Umbilical cord (tissue), 2 donors: ENCODE measurements around the gene SAMD8. TPM values are rescaled to one million over a fixed set of nuclear protein-coding genes. Genes with fewer than 3 reads are reported as not detected.
"Not testable (repeated sequence)": the region's sequence is repeated elsewhere in the genome, so short reads cannot be mapped to it uniquely, and the experiment has no call there.

Source experiments
- DNase-seq: peaks from one replicate; pipeline ENCODE4 v3.0.0-alpha.2; 2015; ENCODE audit warnings: low spot score
- total RNA-seq: library from RNA; depleted of rRNA; stranded (reverse); fragments of >200 nt; gene quantifications from one replicate; pipeline ENCODE4 v1.2.3, GENCODE V29; 2014; ENCODE audit warnings: low replicate concordance; ENCODE audit not compliant: insufficient read depth

SAMD8 gene
- total RNA-seq, 1 donor from 2014 or later = 39.5 TPM

DNA sequence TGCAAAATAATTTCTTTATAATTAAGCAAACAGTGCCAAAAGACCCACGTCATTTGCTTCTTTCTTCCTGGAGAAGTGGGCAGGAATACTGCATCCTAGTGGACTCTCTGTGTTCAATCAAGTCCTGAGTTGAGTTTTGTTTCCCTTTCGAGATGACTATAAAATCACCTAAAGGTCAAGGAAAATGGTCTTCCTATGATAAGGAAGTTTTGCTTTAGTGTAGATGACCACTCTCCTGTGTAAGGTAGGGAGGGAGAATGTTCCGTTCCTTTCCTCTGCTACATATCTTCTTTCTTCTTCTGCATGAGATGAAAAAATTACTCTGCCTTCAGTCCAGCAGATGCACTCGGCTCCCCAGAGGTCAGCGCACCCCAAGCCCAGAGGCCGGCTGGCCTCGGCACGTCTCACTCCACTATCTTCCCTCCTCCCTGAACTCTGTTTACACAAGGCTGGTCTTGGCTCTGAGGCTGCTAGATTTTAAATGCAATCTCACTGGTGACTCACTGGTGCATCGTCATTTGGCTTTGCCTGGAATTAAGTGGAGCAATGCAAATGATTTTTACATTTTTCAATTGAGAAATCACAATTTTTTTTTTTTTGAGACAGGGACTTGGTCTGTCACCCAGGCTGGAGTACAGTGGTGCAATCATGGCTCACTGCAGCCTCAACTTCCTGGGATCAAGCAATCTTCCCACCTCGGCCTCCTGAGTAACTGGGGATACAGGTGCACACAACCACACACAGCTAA is 80.5 kb downstream of the SAMD8 start:
- peak; percentile 88 for DNase-seq

DNA sequence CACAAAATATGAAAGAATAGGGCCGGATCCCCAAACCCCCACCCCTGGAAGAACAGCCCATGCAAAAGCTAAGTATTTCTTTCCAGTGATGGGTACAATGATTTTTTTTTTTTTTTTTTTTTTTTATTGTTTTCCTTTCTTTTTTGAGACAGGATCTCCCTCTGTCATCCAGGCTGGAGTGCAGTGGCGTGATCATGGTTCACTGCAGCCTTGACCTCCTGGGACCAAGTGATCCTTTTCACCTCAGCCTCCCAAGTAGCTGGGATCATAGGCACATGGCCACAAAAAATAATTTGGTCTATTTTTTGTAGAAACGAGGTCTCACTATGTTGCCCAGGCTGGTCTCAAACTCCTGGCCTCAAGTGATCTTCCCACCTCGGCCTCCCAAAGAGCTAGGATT is 83.2 kb downstream of the SAMD8 start:
- DNase-seq = not testable (repeated sequence)

DNA sequence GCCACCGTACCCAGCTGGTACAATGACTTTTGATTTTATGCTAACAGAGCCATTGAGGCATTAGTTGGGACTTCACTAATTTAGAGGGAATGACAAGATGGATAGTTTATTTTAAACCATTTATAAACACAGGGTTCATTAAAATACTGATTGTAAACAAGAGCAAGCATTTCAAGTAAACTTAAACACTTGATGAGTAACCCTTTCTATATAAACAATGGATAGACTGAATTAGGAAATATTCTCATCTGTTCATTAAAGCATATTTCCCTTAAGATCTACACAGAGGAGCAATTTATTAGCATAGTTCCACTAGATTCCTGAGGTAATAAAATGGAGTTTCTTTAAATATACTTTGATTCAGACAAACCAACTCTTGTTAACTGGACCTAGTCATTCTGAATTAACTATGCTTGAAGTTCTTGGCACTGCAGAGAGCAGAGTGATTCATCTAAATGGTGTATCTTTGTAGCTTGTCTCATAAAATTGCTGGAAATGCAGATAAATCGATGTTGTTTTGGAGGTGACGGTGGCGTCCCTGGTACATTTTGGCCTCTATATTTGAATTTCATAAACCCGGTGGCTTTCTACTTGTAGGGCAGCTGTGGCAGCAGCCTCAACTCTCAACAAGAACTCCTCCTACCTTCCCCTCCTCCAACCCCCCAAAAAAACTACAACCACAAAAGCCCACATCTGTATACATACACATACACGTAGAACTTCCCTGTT is 83.7 kb downstream of the SAMD8 start:
- peak; percentile 57 for DNase-seq

DNA sequence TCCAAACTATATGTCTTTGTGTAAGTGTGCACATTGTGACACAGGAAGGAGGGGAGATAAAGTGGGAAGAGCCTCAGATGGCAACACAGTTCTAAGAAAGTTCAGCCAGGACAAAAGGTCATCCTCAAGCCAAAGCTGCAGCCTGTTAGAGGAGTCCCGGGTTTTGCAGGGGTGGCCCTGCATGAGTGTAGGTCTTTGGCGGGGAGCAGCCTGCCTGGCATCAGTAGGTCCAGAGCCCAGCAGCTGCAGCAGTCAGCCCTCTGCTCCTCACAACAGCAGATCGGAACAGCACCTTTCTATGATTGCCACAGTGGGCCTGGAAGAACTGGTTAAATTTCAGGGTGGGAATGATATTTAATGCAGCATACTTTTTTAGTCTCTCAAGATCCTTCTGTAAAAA is 85.6 kb downstream of the SAMD8 start:
- DNase-seq = no peak

DNA sequence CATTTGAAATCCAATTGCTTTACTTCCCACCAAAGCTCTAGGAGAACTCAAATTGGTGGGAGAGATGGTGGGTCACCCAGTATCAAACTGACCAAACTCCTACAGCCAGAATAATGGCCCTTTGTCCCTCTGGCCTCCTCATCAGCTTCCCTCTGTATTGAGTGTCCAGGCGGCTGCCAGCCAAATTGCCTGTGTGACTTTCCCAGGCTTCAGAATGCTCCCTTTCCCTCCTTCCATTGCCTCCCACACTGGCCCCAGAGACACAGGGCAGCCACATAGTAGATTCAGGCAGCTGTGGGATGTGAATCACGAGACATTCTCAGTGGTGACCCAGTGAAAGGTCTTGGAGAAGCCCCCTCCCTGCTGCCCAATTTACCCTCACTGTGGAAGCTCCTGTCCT is 86.5 kb downstream of the SAMD8 start:
- DNase-seq = no peak

DNA sequence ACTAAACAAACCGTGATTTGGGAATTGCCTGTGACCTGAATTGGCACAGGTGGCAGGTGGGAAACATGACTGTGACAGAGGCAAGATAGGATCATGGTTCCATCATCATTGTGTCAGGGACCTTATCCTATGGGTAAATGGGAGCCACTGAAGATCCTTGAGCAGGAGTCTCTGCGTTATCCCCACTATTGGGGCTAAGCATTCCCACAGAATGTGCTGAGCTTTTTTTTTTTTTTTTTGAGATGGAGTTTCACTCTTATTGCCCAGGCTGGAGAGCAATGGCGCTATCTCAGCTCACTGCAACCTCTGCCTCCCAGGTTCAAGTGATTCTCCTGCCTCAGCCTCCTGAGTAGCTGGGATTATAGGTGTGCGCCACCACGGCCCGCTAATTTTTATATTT is 88.5 kb downstream of the SAMD8 start:
- DNase-seq = not testable (repeated sequence)

DNA sequence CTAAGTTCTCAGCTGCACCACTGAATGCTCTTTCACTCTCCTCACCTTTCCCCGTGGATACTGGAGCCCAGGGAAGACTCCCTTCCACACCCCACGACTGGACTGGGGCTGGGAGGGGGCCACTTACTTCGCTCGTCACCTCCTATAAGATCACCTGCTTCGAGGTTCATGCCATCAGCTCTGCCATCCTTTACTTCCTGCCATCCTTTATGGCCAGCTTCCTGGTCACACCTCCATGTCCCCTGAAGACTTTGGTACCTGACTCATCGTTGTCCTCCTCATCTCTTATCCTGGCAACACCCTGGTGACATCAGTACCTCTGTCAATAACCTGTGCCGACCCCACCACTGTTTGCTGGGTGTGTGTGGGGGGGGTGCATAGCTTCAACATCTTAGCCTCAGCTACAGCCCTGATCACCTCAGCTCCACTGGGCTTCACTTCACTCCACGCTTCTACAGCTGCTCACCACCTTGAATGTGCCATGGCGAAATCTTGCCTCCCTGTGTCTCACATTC is 90.4 kb downstream of the SAMD8 start:
- no peak for DNase-seq

DNA sequence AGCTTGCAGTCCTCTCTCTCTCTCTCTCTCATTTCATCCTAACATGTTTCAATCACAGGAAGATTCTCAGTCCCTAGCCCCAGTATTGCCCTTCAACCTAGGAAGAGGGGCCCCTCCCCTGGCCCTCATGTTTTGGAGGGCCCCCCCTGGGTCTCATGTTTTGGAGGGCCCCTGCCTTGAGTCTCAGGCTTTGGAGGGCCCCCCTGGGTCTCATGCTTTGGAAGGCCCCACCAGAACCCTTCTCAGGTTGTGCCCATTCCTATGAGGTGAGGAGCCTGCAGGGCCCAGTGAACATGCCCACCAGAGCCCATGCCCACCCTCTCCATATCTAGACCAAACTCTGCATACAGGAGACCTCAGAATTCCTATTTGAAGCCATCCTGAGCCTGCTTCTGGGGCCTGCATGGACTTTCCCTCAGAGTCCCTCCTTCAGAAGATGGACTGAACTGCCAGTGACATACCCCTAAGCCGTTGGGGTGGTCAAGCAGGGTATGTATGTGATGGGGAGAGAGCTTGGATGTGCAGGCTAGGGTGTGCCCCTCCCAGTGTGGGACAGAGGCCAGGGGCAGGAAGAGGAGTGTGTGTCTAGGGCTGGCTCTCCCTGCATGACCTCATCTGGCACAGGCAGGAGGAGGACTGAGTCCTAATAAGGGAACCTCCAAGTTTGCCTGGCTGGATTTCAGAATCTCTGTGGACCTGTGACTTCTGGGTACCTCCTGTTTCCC is 91.0 kb downstream of the SAMD8 start:
- DNase-seq = peak; percentile 84

DNA sequence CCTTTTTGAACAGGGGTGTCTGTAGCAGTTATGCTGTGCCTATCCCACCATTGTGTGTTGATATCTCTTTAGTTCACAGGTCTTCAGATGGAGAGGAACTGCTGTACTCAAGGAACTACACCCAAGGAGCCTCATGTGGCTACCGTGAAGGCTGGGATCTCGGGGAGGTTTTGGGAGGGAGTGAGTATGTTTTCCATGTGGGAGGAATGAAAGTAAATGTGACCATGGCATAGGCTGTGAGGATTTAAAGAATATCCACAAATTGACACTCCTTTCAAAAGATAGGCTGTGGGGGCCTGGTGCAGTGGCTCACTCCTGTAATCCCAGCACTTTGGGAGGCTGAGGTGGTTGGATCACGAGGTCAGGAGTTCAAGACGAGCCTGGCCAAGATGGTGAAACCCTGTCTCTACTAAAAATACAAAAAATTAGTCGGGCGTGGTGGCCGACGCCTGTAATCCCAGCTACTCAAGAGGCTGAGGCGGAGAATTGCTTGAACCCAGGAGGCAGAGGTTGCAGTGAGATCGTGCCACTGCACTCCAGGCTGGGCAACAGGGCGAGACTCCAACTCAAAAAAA is 91.7 kb downstream of the SAMD8 start:
- DNase-seq = peak; percentile 25

DNA sequence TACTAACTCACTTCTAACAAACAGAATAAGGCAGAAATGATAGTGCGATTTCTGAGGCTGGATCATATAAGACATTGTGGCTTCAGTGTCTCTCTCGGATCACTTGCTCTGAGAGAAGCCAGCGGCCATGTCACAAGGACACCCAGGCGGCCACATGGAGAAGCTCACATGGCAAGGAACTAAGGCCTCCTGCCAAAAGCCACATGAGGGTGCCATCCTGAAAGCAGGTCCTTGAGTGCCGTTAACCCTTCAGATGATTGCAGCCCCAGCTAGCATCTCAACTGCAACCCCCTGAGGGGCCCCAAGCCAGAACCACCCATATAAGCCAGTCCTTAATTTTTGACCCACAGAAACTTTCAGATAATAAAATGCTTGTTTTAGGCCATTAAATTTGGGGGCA is 92.3 kb downstream of the SAMD8 start:
- no peak for DNase-seq

DNA sequence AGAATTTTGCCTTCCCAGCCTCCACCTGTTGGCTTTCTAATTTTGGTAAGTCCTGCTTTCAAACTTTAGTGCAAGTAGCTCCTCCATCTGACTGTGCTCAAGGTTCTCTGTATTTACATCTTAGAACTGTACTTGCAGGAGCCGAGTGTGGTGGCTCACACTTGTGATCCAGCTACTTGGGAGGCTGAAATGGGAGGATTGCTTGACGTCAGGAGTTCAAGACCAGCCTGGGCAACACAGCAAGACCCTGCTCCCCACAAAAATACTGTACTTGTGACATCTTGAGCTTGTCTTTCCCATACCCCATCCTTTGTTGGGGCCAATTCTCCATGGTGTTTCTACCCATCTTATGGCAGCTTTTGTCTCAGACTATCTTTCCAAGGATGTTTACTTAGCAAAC is 94.5 kb downstream of the SAMD8 start:
- no peak for DNase-seq

DNA sequence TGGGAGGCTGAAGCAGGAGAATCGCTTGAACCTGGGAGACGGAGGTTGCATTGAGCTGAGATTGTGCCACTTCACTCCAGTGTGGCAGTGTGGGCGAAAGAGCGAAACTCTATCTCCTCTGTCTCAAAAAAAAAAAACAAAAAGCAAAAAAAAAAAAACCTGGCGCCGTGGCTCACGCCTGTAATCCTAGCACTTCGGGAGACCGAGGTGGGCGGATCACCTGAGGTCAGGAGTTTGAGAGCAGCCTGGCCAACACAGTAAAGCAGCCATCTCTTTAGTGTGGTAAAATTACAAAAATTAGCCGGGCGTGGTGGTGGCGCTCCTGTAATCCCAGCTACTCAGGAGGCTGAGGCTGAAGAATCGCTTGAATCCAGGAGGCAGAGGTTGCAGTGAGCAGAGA is 95.2 kb downstream of the SAMD8 start:
- DNase-seq = not testable (repeated sequence)

DNA sequence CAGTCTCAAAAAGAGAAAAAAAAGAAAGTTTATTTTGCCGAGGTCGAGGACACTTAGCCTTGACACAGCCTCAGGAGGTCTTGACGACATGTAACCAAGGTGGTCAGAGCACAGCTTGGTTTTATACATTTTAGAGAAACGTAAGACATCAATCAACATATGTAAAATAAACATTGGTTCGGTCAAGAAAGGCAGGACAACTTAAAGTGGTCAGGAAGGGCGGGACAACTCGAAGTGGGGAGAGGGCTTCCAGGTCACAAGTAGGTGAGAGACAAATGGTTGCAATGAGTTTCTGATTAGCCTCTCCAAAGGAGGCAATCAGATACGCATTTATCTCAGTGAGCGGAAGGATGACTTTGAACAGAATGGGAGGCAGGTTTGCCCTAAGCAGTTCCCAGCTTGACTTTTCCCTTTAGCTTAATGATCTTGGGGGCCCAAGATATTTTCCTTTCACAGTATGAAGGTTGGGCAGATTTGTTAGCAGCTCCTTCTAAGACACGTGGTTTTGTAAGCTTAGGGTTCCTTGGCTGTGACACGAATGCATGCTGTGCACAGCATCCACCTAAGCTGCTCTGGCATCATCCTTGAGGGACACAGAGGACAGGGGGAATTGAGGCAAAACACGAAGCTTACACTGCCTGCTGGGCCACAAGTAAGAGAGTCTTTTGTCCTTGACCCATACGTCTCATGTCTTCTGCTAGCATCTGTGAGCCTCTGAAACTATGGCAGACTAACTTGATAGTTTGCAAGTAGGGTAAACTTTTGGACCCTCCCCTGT is 95.8 kb downstream of the SAMD8 start:
- DNase-seq = no peak

DNA sequence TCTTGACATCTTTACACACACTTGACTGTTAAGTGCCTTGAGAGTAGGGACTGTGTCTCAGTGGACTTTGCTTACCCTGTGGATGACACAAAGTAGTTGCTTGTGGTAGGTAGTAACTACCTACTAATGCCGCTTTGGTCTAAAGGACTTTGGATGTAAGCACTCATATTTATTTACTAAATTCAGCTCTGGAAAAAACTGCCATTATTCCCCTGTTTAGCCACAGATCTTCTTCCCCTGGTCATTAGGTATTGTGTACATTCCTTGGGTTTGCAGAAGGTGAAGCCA is 96.3 kb downstream of the SAMD8 start:
- DNase-seq = no peak

DNA sequence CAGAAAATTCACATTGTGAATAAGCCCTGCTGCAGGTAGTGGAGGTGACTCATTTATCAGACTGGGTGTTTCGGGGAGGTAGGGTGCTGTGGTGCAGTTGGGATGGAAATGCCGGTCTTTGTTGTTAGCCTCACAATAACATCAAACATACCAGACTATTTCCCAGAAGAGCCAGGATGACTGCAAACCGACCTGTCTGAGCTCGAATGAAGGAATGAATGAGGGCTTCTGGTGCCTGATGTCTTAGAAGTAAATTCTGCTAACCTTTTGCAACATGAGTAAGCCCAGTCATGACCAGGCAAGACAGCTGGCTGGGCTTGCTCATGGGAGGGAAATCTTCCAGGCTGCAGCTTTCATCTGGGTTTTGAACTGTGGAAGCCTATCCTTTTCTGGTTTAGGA is 96.7 kb downstream of the SAMD8 start:
- peak; percentile 93 for DNase-seq

DNA sequence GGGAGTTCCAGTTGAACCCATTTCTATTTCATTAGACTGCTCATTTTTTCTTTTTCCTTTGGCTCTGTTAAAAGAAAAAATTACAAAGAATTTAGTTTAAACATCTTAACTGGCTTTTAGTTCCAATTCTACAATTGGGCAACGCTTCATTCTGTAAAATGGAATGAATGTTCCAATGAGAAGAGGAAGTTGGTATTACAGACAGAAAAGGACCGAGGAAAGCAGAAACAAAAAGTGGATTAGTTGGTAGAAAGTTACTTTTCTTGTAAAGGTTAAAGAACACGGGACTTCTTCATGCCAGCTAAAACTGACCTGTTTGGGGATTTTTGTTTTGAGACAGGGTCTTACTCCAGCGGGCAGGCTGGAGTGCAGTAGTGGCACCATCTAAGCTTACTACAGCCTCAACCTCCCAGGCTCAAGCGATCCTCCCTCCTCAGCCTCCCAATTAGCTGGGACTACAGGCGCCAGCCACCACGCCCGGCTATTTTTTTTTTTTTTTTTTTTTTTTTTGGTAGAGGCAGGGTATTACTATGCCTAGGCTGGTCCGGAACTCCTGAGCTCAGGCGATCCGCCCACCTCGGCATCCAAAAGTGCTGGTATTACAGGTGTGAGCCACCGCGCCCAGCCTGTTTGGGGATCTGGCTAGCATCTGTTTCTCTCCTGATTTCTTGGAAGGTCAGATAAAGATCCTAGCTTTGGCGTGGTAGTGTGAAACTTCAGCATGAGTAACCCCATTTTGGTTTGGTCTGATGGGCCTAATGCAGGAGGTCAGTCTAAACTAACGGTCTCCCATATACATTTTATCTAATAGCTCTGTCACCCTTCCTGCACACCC is 97.8 kb downstream of the SAMD8 start:
- no peak for DNase-seq

DNA sequence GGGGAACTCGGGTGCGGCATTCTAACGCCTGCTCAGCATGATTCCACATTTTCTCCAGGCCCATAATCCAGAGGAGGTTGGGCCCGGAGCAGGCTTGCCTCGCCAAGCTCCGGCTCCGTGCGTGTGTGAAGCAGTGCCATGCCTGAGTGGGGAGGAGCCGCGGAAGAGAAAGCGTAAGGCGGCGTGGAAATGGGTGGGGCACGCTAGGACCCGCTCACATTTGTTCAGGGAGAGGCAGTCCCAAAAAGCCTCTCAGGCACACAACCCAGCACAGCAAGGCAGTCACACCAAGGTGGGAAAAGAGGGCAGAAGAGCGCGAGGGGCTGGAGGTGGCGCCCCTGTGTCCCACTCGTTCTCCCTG is 98.4 kb downstream of the SAMD8 start:
- DNase-seq = peak; percentile 94

DNA sequence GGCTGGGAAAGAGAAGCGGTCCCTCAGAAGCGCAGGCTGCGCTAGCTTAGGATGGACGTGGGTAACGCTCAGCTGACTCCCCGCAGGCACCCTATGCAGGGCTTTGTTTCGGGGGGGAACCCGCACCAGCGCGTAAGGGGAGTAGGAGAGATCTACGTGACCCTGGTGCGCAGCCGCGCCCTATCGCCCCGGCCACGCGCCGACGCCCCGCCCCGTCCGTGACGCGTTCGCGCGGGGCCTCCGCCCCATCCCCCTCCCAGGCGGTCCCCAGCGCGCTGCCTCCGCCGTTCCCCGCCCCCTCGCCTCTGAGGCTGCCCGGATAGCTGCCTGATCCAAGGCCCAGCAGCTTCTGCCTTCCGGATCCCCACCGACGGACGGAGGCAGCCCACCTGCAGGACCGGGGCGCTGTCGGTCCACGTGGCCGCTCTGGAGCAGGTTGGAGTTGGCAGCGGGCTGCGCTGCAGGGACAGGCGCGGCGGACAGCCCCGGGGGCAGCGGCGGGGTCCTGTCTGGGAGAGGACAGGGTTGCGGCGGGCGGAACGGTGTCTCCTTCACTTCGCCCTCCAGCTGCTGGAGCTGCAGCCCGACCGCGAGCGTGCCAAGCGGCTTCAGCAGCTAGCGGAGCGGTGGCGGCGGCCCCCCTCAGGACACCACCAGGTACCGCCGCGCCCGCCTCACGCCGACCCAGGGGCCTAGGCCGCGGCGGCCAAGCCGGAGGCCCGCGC is 99.0 kb downstream of the SAMD8 start, which contains the start of gene VDAC2:
TSS of gene VDAC2 (plus strand) at position 515 of the 725 bp plus-strand sequence. CDS start 363 bp downstream, outside the sequence.
- DNase-seq = peak; percentile 95

DNA sequence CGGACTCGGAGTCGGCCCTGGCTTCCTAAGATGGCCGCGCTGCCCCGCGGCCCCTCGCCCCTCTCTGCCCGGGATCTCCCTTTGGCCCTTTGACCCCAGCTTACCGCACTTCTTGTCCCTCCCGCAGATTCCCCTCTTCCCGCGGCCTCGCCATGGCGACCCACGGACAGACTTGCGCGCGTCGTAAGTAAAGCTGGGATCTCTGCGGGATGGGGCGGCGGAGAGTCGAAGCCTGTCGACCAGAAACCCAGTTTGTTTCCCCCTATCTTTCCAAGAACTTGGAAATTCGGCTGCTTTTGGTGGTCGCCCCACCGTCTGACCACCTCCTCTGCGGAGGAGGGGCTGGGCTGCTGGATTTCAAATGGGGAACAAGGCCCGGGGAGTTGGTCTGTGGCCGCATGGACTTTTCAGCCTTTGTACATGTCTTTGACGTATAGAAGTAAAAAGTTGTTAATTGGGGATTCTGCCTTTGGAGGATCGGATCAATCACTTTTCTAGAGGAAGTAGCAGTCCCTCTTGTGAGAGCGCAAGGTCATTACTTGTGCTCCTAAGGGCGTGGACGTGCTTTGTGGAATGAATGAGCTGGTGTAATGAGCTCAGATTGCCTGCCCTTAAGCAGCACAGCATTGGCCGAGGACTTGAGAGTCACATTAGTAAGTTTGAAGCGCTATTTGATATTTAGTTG is 99.7 kb downstream of the SAMD8 start:
- peak; percentile 45 for DNase-seq
